GM10266 (cell line): ENCODE measurements around the gene NIPAL4.
A peak's percentile ranks its signal among the peaks of the same experiment; 100 is the strongest.
"Not testable (repeated sequence)": the region's sequence is repeated elsewhere in the genome, so short reads cannot be mapped to it uniquely, and the experiment has no call there.

ENCODE experiments used
- DNase-seq: peaks from one replicate; pipeline ENCODE4 v3.0.0; 2012; ENCODE audit errors: extremely low spot score
- CTCF ChIP-seq: IDR thresholded peaks from 2 replicates; pipeline ENCODE4 v1.5.1; 2012; ENCODE audit warnings: mild to moderate bottlenecking, low read depth; ENCODE audit not compliant: control insufficient read depth, insufficient read depth; ENCODE audit errors: missing control alignments

The NIPAL4 gene

GRCh38 chr5:157459715-157460599 is at the start of gene NIPAL4:
NIPAL4 (plus strand) TSS chr5:157460213; CDS start chr5:157460321, 108 bp downstream.
- DNase-seq, result peak; percentile 38
- TF ChIP-seq CTCF, result no peak

GRCh38 chr5:157415838-157416237 is 44.2 kb upstream of the NIPAL4 start:
- no peak for DNase-seq
- no peak for TF ChIP-seq CTCF

- DNase-seq, result not testable (repeated sequence)
These were observed 40.5 kb upstream of the NIPAL4 start for GRCh38 chr5:157419521-157419920.

GRCh38 chr5:157429920-157430319 is 30.1 kb upstream of the NIPAL4 start:
- DNase-seq, result not testable (repeated sequence)

GRCh38 chr5:157431544-157432200 is 28.3 kb upstream of the NIPAL4 start:
- peak; percentile 70 for DNase-seq
- TF ChIP-seq CTCF, result peak; percentile 61

GRCh38 chr5:157434096-157434495 is 25.9 kb upstream of the NIPAL4 start:
- no peak for TF ChIP-seq CTCF

GRCh38 chr5:157443041-157443549 is 16.9 kb upstream of the NIPAL4 start:
- DNase-seq, result no peak
- no peak for TF ChIP-seq CTCF

More at GRCh38 chr5:157434096-157434495, 25.9 kb upstream of the NIPAL4 start:
- no peak for DNase-seq

GRCh38 chr5:157444224-157444623 is 15.8 kb upstream of the NIPAL4 start:
- no peak for TF ChIP-seq CTCF
- no peak for DNase-seq
